Measurements from ENCODE around the gene ACAP2.
"Not testable (repeated sequence)": the region's sequence is repeated elsewhere in the genome, so short reads cannot be mapped to it uniquely, and the experiment has no call there.

Gene ACAP2

DNA sequence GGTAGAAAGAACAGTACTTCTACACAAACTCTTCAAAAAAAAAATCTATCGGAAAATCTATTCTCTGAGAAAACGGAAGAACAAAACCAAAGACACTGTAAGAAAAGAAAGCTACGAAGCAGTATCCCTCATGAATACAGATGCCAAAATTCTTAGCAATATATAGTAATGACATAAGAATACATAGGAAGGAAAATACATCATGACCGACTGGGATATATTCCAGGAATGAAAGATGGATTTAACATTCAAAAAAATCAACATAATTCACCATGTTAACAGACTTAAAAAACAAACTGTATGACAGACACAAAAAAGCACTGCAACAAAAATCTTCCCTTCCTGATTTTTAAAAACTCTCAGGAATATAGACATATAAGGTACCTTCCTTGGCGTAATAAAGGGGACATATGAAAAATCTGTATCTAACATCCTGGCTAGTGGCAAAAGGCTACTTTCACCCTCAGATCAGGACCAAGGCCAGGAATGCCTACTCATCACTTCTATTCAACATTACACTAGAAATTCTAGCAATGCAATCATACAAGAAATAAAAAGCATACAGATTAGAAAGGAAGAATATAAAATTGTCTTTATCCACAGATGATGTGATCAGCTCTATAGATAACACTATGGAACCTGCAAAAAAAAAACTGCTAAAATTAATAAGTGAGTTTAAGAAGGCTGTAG lies 94.2 kb downstream of the ACAP2 start:
- no peak for DNase-seq
- in situ Hi-C loops (cut with HindIII; ENCODE audit: low pct_ligation_motif_present, low pct_unique_long_range_greater_than_20kb, low sequenced_read_pairs) = no loop called here

DNA sequence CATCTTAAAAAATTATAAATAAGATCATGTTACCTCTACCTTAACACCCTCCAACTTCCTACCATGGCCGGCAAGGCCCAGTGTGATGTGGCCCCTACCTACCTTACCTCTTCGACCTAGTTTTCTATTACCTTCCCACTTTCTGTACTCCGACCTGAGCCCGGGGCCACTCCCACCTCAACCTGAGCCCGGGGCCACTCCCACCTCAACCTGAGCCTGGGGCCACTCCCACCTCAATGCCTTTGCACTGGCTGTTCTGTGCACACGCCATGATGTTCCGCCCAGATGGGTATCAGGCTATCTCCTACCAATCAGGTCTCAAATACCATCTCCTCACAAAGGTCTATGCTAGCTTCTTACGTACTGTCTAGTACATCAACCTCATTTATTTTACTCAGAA lies 105.1 kb downstream of the ACAP2 start:
- DNase-seq = no peak

DNA sequence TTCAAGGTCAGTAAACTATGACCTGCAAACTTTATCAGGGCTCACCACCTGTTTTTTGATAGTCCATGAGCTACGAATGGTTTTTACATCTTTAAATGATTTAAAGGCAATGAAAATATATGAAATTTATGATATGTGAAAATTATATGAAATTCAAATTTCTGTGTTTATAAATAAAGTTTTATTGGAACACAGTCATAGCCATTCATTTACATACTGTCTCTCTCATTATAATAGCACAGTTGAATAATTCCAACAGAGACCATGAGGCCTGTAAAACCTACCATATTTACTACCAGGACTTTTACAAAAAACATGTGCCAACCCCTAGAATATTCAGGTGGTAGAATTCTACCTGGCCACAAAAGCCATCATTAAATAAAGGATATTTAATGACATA lies 107.9 kb downstream of the ACAP2 start:
- no peak for DNase-seq
- in situ Hi-C loops (cut with HindIII; ENCODE audit: low pct_ligation_motif_present, low pct_unique_long_range_greater_than_20kb, low sequenced_read_pairs) = no loop called here

More for the DNA sequence above, 105.1 kb downstream of the ACAP2 start:
- in situ Hi-C loops (cut with HindIII; ENCODE audit: low pct_ligation_motif_present, low pct_unique_long_range_greater_than_20kb, low sequenced_read_pairs) = no loop called here

DNA sequence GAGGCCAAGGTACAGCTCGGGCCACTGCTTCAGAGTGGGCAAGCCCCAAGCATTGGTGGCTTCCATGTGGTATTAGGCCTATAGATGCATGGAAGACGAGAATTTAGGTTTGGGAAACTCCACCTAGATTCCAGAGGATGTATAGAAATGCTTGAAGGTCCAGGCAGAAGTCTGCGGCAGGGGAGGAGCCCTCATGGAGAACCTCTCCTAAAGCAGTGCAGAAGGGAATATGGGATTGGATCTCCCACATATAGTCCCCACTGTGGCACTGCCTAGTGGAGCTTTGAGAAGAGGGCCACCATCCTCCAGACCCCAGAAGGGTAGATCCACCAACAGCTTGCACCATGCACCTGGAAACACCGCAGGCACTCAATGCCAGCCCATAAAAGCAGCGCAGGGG lies 123.8 kb downstream of the ACAP2 start:
- no peak for DNase-seq
- in situ Hi-C loops (cut with HindIII; ENCODE audit: low pct_ligation_motif_present, low pct_unique_long_range_greater_than_20kb, low sequenced_read_pairs) = no loop called here

DNA sequence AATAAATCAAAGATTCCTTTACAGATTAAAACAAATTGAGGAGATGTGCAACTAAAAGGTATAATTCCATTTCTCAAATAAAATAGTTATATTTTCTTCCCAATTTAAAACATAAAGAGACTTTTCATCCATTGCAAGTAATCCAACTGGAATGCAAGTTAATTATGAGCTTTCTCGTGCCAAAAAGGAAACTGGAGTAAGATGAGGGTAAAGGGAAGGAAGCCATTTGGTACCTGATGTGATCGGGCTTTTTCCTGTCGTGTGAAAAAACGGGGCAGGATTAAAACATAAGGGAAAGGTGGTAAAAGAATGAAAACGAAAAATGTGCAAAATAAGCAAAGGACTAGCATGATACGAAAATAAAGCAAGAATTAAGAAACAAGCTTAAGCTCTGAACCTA lies 130.1 kb downstream of the ACAP2 start:
- in situ Hi-C loops (cut with HindIII; ENCODE audit: low pct_ligation_motif_present, low pct_unique_long_range_greater_than_20kb, low sequenced_read_pairs) = no loop called here
- DNase-seq = no peak

DNA sequence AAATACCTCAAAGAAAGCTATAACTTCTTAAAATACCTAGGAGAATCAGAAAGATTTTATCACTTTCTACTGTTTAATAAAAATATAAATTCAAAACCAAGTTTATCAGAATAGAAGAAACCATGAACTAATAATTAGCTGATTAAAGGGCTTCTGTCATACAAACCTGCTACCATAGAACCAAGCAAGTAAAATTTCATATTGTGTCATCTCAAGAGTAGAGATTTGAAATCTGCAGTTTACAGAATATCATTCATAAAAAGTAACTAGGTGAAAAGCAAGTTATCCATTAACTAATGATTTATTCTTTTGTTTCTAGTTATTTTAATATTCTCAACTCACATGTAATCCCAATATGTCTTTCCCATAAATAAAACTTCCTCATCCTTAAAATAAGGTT lies 135.1 kb downstream of the ACAP2 start:
- in situ Hi-C loops (cut with HindIII; ENCODE audit: low pct_ligation_motif_present, low pct_unique_long_range_greater_than_20kb, low sequenced_read_pairs) = no loop called here
- DNase-seq = peak; percentile 15

DNA sequence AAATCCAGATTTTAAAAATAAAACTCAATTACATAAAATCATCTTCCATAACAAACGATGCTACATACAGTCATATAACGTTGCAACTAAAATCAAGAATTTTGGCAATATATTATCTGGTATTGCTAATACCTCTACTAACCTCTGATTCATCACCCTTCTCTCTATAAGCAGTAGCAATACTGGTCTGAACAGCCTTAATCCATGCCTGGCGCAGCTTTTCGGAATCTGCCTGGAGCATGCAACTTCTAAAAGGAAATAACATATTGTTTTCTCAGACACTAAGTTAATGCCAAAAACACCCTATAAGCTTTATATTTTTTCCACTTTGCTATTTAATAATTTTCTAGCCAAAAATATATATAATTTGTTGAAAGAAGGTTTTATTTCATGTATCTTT lies 136.5 kb downstream of the ACAP2 start:
- in situ Hi-C loops (cut with HindIII; ENCODE audit: low pct_ligation_motif_present, low pct_unique_long_range_greater_than_20kb, low sequenced_read_pairs) = no loop called here
- no peak for DNase-seq

DNA sequence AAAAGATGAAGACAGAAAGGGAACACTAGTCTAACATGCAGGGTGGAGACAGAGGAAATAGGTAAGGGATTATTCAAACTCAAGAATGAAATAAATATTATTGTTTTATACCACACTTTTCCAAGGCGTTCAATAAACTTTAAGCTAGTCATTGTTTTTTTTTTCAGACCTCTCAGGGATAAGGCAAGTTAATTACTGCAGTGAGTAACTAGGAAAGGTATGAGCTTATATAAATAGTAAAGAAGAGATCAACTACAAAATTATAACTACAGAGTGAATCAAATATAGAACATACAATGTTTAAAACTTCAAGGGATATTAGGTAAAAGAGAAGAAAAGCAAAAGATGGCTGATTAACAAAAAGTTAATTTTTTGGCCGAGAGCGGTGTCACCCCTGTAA lies 140.4 kb downstream of the ACAP2 start:
- no peak for DNase-seq
- in situ Hi-C loops (cut with HindIII; ENCODE audit: low pct_ligation_motif_present, low pct_unique_long_range_greater_than_20kb, low sequenced_read_pairs) = no loop called here

DNA sequence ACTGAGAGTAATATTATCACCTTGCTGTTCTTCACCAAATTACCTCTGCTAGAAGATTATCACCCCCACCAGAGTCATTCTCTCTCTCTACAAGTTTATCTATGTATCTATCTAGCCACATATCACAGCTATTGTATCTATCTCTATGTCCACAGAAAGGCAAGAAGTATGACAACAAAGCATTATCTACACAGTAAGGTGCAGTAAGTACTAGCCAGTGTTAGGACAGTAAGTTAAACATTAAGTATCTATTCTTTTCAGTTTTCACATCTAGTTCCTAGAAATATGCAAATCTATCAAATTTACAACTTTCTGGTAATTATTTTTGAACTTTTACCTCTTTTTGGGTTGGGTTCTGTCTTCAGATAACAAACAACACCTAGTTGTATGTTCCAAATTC lies 145.4 kb downstream of the ACAP2 start:
- in situ Hi-C loops (cut with HindIII; ENCODE audit: low pct_ligation_motif_present, low pct_unique_long_range_greater_than_20kb, low sequenced_read_pairs) = no loop called here
- no peak for DNase-seq

DNA sequence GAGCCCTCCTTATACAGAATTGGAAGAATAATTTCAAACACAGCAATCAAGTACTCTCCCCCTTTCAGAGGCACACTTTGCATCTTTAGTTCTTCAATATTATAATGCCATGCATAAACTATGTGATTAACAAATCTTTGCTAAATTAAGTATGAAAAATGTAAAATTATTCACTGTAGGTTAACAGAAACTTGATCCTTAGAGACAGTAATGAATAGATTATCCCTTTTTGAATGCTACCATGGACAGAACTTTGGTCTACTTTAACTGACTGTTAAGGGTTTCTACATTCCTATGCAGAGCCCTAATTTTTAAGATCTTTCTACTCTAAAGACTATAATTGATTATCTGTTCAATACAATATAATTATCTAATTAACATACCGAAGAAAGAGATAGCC lies 146.2 kb downstream of the ACAP2 start:
- no peak for DNase-seq
- in situ Hi-C loops (cut with HindIII; ENCODE audit: low pct_ligation_motif_present, low pct_unique_long_range_greater_than_20kb, low sequenced_read_pairs) = no loop called here

DNA sequence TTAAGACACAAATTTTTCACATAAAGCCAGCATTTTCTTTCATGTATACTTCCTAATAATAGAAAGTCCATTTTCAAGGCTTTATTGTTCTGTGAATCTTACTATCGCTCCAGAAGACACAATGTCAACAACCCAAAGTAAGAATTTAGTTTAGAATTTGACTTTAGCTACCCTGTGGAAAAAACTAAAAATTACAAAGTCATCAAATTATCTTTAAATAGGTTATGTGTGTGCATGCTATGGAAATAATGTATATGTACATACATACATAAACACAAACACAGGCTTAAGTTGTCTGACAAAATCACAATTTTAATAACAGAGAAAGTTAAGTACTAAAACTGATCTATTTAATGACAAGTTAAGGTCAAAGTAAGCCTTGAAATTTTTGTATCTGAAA lies 151.7 kb downstream of the ACAP2 start:
- in situ Hi-C loops (cut with HindIII; ENCODE audit: low pct_ligation_motif_present, low pct_unique_long_range_greater_than_20kb, low sequenced_read_pairs) = no loop called here

DNA sequence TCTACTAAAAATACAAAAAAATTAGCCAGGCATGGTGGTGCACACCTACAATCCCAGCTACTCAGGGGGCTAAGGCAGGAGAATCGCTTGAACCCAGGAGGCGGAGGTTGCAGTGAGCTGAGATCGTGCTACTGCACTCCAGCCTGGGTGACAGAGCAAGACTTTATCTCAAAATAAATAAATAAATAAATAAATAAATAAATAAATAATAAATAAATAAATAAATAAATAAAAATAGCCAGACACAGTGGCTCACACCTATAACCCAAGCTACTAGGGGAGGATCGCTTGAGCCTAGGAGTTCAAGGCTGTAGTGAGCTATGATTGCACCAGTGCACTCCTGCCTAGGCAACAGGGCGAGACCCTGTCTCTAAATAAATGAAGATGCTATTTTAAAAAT lies 152.2 kb downstream of the ACAP2 start:
- in situ Hi-C loops (cut with HindIII; ENCODE audit: low pct_ligation_motif_present, low pct_unique_long_range_greater_than_20kb, low sequenced_read_pairs); DNase-seq: not testable (repeated sequence)

More for the DNA sequence above, 151.7 kb downstream of the ACAP2 start:
- DNase-seq = no peak

DNA sequence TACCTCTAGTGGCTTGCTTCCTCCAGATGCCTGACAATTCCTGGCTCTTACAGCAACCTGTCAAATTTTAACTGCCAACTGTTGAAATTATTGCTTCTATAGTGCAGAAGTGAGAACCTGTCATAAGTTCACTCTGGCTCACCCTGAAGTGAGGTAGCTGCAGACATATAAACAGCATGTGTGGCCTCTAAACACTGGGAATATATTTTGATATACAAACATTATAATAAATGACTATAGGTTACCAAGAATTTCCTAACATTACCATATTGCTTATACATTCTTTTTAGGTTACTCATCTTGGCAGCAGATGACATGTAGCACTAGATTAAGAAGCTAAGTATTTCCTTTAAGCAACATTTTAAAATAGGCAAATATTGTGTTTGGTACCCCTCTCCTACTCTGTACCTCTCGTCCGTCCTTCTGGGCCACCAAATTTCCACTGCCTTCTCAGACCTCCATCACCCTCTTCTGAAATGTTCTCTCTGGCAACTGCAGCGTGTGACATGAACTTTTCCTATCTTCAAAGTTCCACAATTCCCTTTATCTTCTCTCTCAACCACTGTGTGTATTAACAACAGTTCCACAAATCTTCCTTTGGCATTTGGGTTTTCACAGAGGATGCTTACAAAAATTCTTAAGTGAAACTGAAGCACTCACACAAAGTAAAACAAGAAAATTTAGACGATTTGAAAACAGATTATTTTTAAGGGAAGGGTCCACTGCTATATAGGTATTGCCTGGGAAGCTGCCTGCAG lies 156.5 kb downstream of the ACAP2 start:
- in situ Hi-C loops (cut with HindIII; ENCODE audit: low pct_ligation_motif_present, low pct_unique_long_range_greater_than_20kb, low sequenced_read_pairs) = no loop called here
- DNase-seq = no peak

DNA sequence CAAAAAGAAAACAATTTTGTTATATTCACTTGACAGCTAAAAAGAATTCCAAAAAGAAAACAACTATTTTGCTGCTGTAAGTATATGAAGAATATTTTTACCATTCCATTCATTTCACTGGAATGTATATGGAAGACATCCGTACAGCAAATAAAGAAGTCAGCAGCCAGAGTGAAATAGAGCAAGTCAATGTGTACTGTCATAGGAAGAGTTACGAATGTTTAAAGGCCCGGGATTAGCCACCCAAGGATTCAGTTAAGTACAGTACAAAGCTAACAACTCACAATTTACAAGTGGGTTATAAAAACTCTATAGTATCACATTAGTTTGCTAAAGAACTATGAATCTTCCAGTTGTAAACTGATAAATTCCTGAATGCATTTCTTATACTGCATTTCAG lies 157.4 kb downstream of the ACAP2 start:
- in situ Hi-C loops (cut with HindIII; ENCODE audit: low pct_ligation_motif_present, low pct_unique_long_range_greater_than_20kb, low sequenced_read_pairs) = no loop called here

DNA sequence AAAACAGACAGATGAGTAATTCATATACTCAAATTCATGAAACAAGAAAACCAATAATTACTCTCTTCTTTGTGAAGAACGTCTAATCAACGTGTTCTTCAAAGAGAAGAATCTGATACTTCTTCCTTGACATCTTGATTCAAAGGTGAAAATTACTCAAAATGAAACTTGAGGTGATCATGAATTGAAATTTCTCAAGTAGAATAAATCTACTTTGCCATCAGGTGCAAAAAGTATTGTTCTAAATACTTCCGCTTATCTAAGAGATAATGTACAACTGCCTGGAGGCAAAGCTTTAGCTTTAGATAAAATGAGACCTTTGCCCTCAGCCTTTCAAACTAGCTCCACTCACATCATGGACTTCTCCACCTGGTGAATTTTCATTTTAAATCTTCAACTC lies 158.0 kb downstream of the ACAP2 start:
- in situ Hi-C loops (cut with HindIII; ENCODE audit: low pct_ligation_motif_present, low pct_unique_long_range_greater_than_20kb, low sequenced_read_pairs) = no loop called here
- DNase-seq = no peak

More for the DNA sequence above, 157.4 kb downstream of the ACAP2 start:
- DNase-seq = no peak

DNA sequence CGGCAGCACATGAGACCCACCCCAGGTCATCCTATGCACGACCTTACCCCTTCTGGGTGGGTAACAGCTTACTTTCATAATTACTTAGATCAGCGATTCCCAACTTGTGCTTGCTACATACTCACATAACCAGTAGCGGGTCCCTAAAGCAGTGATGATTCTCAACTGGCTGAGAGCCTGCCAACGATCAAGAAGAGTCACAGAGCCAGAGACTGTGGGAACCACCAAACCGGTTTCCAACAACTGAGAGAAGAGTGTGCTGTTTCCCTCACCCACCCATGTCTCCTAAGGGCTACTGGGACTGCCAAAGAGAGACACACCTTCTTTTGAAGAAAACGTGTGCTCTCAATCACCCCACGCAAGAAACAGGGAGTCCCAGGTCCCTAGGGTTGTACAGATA lies 159.9 kb downstream of the ACAP2 start:
- in situ Hi-C loops (cut with HindIII; ENCODE audit: low pct_ligation_motif_present, low pct_unique_long_range_greater_than_20kb, low sequenced_read_pairs) = no loop called here
- no peak for DNase-seq

DNA sequence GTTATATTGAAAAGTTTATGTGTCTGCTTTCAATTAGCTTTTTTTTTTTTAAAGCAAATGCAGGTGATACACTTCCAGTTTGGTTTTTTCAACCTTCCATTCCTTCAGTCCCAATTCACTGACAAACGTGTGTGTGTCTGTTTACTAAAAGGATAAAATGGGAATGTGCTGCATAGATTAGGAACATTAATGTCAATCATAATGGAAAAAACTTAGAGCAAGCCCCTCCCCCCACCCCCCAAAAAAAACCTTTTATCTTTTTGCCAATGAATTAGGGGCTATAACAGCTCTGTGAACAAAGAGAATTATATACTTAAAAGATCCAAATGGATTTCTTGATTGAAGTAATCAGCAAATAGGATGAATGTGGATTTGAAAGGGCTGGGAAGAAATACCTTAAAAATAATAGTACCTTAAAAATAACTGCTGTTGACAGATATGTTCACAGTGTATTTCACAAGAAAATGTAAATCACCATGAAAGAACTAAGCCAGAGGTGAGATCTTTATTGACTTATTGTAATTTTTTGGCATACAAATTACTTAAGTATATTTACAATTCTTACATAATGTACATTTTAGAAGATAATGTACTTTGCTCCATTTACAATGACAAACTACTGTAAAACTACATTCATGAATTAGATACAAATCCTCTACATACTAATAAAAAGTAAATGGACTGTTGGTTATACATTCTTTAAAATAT lies 168.4 kb downstream of the ACAP2 start:
- DNase-seq = no peak
- in situ Hi-C loops (cut with HindIII; ENCODE audit: low pct_ligation_motif_present, low pct_unique_long_range_greater_than_20kb, low sequenced_read_pairs) = no loop called here

DNA sequence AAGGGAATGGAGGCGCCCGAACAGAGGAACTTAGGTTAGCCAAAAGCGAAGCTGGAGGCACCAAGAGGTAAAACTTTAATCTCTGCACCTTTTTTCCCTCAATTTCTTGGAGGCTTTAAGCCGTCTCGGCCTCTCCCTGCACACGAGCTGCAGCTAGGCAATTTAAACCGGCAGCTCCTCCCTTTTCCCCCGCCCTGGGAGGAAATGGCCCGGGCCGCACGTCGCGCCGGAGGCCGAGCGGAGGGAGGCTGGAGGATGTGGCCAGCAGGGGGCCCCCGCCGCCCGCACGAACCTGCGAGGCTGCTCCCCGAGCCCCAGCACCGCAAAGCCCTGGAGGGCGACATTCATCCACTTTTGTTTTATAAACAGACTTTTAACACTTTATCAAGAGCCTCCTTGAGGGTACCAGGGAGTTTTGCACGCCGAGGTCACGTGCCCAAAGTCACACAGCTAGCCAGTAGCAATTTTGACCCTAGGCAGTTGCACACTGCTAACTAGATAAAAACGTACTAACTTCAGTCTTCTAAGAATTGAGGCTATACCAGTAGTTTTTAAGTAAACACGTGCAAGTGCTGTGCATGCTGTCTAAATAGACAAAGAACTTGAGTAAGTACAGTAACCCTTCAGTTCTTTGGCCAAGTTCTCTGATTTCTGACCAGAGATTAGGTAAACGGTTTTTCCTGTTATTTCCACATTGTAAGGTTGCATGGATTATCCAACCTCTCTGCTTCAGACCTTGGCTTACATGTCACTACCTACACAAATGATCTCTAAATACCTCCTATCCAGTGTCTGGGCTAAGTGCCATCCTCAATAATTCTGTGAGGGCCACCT lies 171.2 kb downstream of the ACAP2 start:
- in situ Hi-C loops (cut with HindIII; ENCODE audit: low pct_ligation_motif_present, low pct_unique_long_range_greater_than_20kb, low sequenced_read_pairs) = no loop called here
- peak; percentile 77 for DNase-seq
